Skeletal muscle satellite cell (primary cell): ENCODE results near the gene KDM4C.

Experiments
- H3K27me3 ChIP-seq: 2 replicates; pipeline ENCODE4 v1.7.0; 2013; ENCODE audit warnings: low read length; ENCODE audit not compliant: control insufficient read depth, insufficient read depth
- H3K36me3 ChIP-seq: 2 replicates; pipeline ENCODE4 v1.7.0; 2013; ENCODE audit warnings: mild to moderate bottlenecking, control low read depth, low read length; ENCODE audit not compliant: insufficient read depth
- H3K4me1 ChIP-seq: 2 replicates; pipeline ENCODE4 v1.7.0; 2013; ENCODE audit warnings: low read length; ENCODE audit not compliant: control insufficient read depth, insufficient read depth
- H3K4me2 ChIP-seq: 2 replicates; pipeline ENCODE4 v1.7.0; 2013; ENCODE audit warnings: mild to moderate bottlenecking, low read length
- H3K4me3 ChIP-seq: 2 replicates; pipeline ENCODE4 v1.7.0; 2013; ENCODE audit warnings: low read length
- H3K9ac ChIP-seq: 2 replicates; pipeline ENCODE4 v1.7.0; 2013; ENCODE audit warnings: mild to moderate bottlenecking, low read depth, low read length, moderate library complexity
- H3K9me3 ChIP-seq: replicated peaks from 2 replicates; pipeline ENCODE4 v1.7.0; 2013; ENCODE audit warnings: mild to moderate bottlenecking, control low read depth, low read length

The KDM4C gene

GRCh38 chr9:6968271-6968670, 210.5 kb downstream of the KDM4C start:
- Histone ChIP-seq H3K4me2 (no peak overlapping the region), H3K9ac (no peak overlapping the region), H3K36me3 (no peaks in the 10 kb centered on the region), H3K9me3 (no peaks in the 10 kb centered on the region), H3K27me3 (no peaks in the 10 kb centered on the region), H3K4me1 (no peaks in the 10 kb centered on the region), H3K4me3 (no peak overlapping the region)

GRCh38 chr9:6969805-6970204, 212.0 kb downstream of the KDM4C start:
- Histone ChIP-seq H3K36me3 (no peaks in the 10 kb centered on the region), H3K4me1 (no peaks in the 10 kb centered on the region), H3K9me3 (no peaks in the 10 kb centered on the region), H3K4me3 (no peak overlapping the region), H3K9ac (no peak overlapping the region), H3K27me3 (no peaks in the 10 kb centered on the region), H3K4me2 (no peak overlapping the region)

GRCh38 chr9:6973089-6973488, 215.3 kb downstream of the KDM4C start:
- Histone ChIP-seq H3K4me1 (no peaks in the 10 kb centered on the region), H3K36me3 (no peaks in the 10 kb centered on the region), H3K27me3 (no peaks in the 10 kb centered on the region), H3K4me2 (no peak overlapping the region), H3K4me3 (no peak overlapping the region), H3K9ac (no peak overlapping the region), H3K9me3 (no peaks in the 10 kb centered on the region)

- no peaks in the 10 kb centered on the region for H3K36me3 ChIP-seq
- no peaks in the 10 kb centered on the region for H3K9me3 ChIP-seq
- no peaks in the 10 kb centered on the region for H3K27me3 ChIP-seq
- H3K4me2 ChIP-seq: no peak overlapping the region
- no peak overlapping the region for H3K9ac ChIP-seq
- no peaks in the 10 kb centered on the region for H3K4me1 ChIP-seq
- no peak overlapping the region for H3K4me3 ChIP-seq
Observed at GRCh38 chr9:6973762-6974161, 216.0 kb downstream of the KDM4C start.

- Histone ChIP-seq H3K27me3 (no peaks in the 10 kb centered on the region), H3K9ac (no peak overlapping the region), H3K36me3 (no peaks in the 10 kb centered on the region), H3K4me2 (no peak overlapping the region), H3K9me3 (no peaks in the 10 kb centered on the region), H3K4me3 (no peak overlapping the region), H3K4me1 (no peaks in the 10 kb centered on the region)
Observed at GRCh38 chr9:6975198-6975597, 217.4 kb downstream of the KDM4C start.

GRCh38 chr9:6977761-6978160, 220.0 kb downstream of the KDM4C start:
- Histone ChIP-seq H3K9me3 (no peaks in the 10 kb centered on the region), H3K4me3 (no peak overlapping the region), H3K27me3 (no peaks in the 10 kb centered on the region), H3K4me2 (no peak overlapping the region), H3K4me1 (no peaks in the 10 kb centered on the region), H3K36me3 (no peaks in the 10 kb centered on the region), H3K9ac (no peak overlapping the region)

- Histone ChIP-seq H3K9ac (no peak overlapping the region), H3K36me3 (no peaks in the 10 kb centered on the region), H3K4me2 (no peak overlapping the region), H3K4me3 (no peak overlapping the region), H3K9me3 (no peaks in the 10 kb centered on the region), H3K27me3 (no peaks in the 10 kb centered on the region), H3K4me1 (no peaks in the 10 kb centered on the region)
Observed at GRCh38 chr9:6978591-6978990, 220.8 kb downstream of the KDM4C start.

- Histone ChIP-seq H3K36me3 (peaks cover 15% of the 10 kb centered on the region), H3K4me1 (no peaks in the 10 kb centered on the region), H3K9ac (no peak overlapping the region), H3K9me3 (no peaks in the 10 kb centered on the region), H3K4me3 (no peak overlapping the region), H3K27me3 (no peaks in the 10 kb centered on the region), H3K4me2 (no peak overlapping the region)
Observed at GRCh38 chr9:6984941-6985578, 227.3 kb downstream of the KDM4C start.

GRCh38 chr9:6986141-6986815, 228.5 kb downstream of the KDM4C start:
- peaks cover 15% of the 10 kb centered on the region for H3K36me3 ChIP-seq
- no peak overlapping the region for H3K4me3 ChIP-seq
- no peaks in the 10 kb centered on the region for H3K4me1 ChIP-seq
- H3K9me3 ChIP-seq: no peaks in the 10 kb centered on the region
- H3K4me2 ChIP-seq: no peak overlapping the region
- no peaks in the 10 kb centered on the region for H3K27me3 ChIP-seq
- no peak overlapping the region for H3K9ac ChIP-seq

- Histone ChIP-seq H3K4me2 (no peak overlapping the region), H3K36me3 (peaks cover 15% of the 10 kb centered on the region), H3K9me3 (no peaks in the 10 kb centered on the region), H3K4me1 (no peaks in the 10 kb centered on the region), H3K4me3 (no peak overlapping the region), H3K27me3 (no peaks in the 10 kb centered on the region), H3K9ac (no peak overlapping the region)
Observed at GRCh38 chr9:6987381-6987780, 229.6 kb downstream of the KDM4C start.

GRCh38 chr9:6991418-6991817, 233.6 kb downstream of the KDM4C start:
- no peaks in the 10 kb centered on the region for H3K4me1 ChIP-seq
- H3K36me3 ChIP-seq: peaks cover 6% of the 10 kb centered on the region
- H3K27me3 ChIP-seq: no peaks in the 10 kb centered on the region
- no peak overlapping the region for H3K4me3 ChIP-seq
- no peak overlapping the region for H3K4me2 ChIP-seq
- H3K9me3 ChIP-seq: no peaks in the 10 kb centered on the region
- H3K9ac ChIP-seq: no peak overlapping the region
